ENCODE data around the gene CYP2C19.
"Not testable (repeated sequence)": the region's sequence is repeated elsewhere in the genome, so short reads cannot be mapped to it uniquely, and the experiment has no call there.

The CYP2C19 gene

DNA sequence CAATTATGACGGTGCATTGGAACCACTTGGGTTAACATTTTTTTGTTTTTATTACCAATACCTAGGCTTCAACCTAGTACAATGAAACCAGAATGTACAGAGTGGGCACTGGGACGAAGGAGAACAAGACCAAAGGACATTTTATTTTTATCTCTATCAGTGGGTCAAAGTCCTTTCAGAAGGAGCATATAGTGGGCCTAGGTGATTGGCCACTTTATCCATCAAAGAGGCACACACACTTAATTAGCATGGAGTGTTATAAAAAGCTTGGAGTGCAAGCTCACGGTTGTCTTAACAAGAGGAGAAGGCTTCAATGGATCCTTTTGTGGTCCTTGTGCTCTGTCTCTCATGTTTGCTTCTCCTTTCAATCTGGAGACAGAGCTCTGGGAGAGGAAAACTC is at the start of gene CYP2C19:
CYP2C19 (plus strand) TSS at position 289 of the 400 bp plus-strand sequence; CDS start at position 314, 25 bp downstream.
- no peak for DNase-seq

DNA sequence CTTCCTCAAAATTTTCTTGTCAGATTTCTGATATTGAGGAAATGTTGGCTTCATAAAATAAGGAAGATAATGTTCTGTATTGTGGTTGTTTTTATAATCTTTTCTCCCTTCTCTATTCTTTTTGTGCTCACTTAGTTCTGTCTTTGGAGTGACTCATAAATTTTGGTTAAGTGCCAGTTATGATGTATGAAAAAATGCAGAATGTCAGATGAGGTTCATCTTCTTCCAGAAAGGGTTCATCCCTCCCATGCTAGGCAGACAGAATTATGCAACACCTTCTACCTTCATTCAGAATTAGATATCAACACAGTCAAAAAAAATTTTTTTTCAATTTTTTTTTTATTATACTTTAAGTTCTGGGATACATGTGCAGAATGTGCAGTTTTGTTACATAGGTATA is 36.6 kb upstream of the CYP2C19 start:
- no peak for DNase-seq

DNA sequence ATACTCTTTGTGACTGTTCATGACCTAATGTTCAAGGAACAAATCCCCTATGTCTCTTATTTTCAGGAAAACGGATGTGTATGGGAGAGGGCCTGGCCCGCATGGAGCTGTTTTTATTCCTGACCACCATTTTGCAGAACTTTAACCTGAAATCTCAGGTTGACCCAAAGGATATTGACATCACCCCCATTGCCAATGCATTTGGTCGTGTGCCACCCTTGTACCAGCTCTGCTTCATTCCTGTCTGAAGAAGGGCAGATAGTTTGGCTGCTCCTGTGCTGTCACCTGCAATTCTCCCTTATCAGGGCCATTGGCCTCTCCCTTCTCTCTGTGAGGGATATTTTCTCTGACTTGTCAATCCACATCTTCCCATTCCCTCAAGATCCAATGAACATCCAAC is 27.3 kb upstream of the CYP2C19 start:
- DNase-seq, result no peak

DNA sequence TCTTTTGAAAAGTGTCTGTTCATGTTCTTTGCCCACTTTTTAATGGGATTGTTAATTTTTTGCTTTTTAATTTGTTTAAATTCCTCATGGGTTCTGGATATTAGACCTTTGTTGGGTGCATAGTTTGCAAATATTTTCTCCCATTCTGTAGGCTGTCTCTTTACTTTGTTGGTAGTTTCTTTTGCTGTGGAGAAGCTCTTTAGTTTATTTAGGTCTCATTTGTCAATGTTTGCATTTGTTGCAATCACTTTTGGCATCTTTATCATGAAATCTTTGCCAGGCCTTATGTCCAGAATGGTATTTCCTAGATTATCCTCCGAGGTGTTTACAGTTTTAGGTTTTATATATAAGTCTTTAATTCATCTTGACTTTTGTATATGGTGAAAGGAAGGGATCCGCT is 23.9 kb upstream of the CYP2C19 start:
- no peak for DNase-seq

DNA sequence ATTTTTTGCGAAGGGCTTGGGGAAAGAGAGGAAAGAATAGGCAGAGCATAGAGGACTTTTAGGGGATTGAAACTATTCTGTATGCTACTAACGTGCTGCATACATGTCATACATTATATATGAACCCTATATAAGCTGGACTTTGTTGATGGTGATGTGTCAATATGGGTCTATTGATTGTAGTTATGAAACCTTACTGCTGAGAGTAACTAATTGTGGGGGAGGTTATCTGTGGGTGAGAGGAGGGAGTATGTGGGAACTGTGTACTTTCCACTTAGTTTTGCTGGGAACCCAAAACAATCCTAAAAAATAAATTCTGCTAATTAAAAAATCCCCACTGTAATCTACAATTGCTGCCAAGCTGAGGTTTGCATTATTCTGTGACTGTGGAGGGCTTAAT is 15.3 kb upstream of the CYP2C19 start:
- DNase-seq, result no peak

DNA sequence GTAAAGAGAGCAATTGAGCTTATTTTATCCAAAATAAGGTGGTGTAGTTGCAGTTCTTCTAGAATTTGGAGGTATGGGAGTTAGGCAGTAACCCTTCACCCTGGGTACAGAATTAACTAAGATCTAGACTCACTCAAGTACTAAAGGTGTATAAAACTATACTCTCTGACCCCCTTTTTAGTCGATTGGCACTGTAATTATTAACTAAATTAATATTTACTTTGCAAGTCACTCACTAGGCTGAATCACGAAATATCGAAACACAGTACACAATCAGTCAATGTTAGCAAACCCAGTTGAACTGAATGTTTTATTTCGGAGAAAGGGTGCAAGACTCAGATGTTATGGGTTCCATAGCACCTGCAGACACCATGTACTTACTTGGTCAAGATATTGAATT is 14.6 kb upstream of the CYP2C19 start:
- DNase-seq, result no peak

DNA sequence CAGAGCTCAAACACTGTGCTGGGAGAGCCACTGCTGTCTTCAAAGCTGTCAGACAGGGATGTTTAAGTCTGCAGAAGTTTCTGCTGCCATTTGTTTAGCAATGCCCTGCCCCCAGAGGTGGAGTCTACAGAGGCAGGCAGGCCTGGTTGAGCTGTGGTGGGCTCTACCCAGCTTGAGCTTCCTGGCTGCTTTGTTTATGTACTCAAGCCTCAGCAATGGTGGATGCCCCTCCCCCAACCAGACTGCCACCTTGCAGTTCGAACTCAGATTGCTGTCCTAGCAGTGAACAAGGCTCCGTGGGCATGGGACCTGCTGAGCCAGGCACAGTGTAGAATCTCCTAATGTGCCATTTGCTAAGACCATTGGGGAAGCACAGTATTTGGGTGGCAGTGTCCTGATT is 4.6 kb upstream of the CYP2C19 start:
- no peak for DNase-seq

DNA sequence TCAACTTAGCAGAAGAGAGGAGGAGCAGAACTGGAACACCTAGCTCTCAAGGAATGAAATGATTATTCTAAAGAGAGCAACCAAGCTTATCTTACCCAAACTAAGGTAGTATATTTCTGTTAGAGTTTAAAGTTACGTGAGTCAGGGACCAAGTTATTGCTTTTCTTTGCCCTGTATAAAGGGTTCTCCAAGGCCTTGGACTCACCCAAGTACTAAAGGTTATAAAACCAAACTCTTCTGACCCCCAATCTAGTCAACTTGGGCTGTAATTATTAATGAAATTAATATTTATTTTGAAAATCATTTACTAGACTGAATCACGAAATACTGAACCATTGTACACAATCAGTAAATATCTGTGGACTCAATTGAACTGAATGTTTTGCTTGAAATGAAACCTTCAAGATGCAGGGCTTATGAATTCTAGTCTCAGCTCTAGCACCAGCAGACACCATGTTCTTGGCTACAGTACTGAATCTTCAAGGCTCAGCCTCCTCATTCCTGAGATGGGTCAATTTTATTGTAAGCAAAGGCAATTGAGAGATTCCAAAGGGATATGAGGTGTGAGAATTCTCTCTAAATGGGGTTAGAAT is 1.8 kb upstream of the CYP2C19 start:
- no peak for DNase-seq

DNA sequence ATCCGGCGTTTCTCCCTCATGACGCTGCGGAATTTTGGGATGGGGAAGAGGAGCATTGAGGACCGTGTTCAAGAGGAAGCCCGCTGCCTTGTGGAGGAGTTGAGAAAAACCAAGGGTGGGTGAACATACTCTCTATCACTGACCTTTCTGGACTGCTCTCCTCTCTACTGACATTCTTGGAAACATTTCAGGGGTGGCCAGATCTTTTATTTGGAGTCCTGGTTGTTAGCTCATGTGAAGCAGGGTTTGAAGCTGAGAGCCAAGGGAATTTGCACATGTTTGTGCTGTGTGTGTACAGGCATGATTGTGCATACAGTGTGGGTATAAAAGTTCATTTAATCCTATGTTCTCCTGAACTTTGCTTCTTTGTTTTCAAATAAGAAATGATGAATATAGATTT is 12.9 kb downstream of the CYP2C19 start:
- not testable (repeated sequence) for DNase-seq

DNA sequence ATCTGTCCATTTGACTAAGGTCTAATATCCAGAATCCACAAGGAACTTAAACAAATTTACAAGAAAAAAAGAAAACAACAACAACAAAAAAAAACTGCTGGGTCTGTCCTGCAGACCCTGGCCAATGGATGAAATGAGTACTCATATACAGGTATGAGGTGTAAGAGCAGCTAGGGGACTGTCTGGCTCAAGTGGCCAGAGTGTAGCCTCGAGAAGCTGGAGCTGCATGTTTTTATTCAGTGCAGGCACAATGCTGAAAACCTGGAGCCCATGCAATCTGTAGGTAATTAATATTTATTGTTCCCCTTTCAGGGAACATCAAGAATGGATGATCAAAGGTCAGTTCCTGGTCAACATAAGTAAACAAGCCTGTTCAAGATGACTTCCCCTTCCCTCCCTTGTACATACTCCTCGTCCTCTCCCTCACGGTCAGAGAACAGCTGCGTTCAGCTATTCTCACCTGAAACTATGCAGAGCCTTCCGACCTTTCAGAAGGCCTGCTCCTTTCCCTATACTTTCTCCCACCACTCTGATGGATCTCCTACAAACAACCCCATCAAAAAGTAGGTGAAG is 15.5 kb downstream of the CYP2C19 start:
- DNase-seq, result no peak

DNA sequence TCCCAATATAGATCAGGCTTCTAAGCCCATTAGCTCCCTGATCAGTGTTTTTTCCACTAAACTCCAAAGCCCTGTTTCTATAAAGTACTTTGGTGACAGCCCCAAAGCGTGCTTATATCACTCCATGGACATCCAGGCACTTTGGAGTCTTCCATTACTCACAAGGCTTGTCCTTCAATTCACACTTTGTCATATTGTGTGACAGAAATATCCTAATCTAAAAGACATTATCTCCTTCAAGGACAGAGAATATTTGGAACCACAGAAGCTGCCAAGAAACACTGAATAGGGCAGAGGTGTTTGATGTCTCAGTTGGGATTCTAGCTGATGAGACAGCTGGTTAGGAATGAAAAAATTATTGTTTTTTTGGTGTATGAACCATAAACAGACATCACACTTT is 18.4 kb downstream of the CYP2C19 start:
- no peak for DNase-seq

DNA sequence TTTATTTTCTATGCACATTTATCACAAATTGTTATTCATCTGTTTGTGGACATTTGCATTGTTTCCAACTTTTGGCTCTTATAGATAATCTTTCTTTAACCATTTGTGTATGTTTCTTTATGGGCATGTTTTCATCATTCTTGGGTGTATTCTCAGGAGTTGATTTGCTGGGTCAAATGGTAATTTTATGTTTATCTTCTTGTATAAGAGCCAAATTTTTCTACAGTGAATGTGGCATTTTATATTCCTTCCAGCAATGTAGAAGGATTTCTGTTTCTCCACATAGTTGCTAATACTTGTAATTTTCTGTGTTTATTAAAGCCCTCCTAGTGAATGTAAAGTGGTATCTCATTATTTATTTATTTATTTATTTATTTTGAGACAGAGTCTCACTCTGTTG is 21.8 kb downstream of the CYP2C19 start:
- DNase-seq, result no peak

DNA sequence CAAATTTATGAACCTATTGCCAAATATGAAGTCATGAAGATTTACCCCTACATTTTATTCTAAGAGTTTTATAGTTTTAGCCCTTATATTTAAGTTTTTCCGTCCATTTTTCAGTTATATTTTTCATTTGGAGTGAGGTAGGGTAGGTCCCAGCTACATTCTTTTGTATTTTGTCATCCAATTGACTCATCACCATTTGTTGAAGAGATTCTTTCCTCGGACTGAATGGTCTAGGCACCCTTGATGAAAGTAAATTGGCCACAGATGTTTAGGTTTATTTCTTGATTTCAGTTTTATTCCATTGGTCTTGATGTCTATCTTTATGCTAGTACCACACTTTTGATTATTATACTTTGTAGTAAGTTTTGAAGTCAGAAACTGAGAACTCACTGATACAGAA is 22.7 kb downstream of the CYP2C19 start:
- no peak for DNase-seq

DNA sequence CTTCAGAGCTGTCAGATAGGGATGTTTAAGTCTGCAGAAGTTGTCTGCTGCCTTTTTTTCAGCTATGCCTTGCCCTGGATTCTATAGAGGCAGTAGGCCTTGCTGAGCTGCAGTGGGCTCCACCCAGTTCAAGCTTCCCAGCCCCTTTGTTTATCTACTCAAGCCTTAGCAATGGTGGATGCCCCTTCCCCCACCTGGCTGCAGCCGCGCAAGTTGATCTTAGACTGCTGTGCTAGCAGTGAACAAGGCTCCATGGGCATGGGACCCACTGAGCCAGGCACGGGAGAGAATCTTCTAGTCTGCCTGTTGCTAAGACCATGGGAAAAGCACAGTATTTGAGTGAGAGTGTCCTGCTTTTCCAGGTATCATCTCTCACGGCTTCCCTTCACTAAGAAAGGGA is 38.1 kb downstream of the CYP2C19 start:
- not testable (repeated sequence) for DNase-seq

DNA sequence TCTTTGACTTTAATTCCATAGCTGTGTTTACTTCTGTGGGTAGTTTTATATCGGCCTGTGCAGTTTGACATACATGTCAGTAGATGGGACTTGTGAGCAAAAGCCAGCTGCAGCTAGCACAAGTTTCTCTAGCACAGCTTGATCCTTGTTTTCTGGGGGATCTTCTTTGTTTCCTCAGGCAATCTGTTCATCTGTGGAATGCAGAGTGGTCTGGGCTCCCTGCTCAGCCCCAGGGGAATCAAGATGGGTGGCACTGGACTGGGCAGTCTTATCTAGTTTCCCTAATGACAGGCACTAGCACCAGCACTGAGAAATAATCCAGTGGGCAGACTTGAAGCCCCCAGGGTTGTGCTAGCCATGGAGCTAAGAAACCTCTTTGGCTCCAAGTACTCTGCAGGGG is 40.8 kb downstream of the CYP2C19 start:
- DNase-seq, result no peak

DNA sequence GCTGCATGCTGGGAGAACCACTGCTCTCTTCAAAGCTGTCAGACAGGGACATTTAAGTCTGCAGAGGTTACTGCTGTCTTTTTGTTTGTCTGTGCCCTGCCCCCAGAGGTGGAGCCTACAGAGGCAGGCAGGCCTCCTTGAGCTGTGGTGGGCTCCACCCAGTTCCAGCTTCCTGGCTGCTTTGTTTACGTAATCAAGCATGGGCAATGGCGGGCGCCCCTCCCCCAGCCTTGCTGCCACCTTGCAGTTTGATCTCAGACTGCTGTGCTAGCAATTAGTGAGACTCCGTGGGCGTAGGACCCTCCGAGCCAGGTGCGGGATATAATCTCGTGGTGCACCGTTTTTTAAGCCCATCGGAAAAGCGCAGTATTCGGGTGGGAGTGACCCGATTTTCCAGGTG is 67.5 kb downstream of the CYP2C19 start:
- not testable (repeated sequence) for DNase-seq

DNA sequence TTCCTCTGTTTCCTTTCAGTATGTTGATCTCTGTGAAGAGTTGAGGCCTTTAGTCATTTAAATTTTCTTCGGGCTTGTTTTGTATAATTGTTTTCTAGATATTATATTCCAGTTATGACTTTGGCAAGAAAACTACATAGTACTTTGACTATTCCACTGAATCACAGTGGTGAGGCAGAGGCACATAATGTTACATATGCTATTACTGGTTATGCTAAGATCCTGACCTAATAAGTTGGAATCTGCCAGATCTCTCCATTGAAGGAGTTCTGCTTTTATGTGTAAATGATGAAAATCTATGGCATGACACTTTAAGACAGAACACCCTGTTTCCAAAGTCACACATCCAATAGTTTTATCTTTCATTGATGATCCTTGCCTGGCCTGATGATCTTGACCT is 83.7 kb downstream of the CYP2C19 start:
- no peak for DNase-seq

DNA sequence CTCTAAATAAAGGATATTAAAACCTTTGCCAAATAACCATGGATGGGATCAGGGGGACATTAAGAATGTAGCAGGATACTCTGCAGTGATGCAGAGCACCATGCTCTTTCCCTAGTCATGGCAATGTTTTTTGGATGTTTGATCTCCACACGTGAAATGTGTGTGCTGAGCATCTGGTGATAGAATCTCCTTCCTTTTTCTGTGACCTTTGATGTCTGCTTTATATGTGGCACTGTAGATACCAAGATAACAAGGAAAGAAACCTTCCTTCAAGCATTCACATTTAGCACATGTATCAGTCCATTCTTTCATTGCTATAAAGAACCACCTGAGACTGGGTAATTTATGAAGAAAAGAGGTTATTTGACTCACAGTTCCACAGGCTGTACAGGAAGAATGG is 88.3 kb downstream of the CYP2C19 start:
- DNase-seq, result no peak

DNA sequence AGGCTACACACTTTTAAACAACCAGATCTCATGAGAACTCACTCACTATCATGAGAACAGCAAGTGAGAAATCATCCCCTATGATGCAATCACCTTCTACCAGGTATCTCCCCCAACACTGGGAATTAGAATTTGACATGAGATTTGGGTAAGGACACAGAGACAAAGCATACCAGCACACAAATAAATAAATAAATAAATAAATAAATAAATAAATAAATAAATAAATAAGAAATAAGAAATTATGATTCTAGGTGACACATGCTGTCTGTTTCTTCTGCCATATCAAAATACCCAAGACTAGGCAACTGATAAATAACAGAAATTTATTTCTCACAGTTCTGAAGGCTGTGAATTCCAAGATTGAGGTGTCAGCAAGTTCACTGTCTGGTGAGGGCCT is 88.8 kb downstream of the CYP2C19 start:
- no peak for DNase-seq

DNA sequence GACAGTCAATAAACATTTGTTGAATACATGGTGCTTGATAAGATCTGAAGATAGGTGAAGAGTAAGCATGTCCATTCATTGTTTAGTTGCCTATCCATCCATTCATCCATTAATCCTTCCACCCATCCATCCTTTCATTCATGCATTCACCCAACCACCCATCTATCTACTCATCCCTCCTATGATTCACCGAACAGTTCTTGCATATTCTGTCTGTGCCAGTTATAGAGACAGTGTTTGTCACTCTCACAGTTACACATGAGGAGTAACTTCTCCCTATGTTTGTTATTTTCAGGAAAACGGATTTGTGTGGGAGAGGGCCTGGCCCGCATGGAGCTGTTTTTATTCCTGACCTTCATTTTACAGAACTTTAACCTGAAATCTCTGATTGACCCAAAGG is 90.0 kb downstream of the CYP2C19 start:
- no peak for DNase-seq

DNA sequence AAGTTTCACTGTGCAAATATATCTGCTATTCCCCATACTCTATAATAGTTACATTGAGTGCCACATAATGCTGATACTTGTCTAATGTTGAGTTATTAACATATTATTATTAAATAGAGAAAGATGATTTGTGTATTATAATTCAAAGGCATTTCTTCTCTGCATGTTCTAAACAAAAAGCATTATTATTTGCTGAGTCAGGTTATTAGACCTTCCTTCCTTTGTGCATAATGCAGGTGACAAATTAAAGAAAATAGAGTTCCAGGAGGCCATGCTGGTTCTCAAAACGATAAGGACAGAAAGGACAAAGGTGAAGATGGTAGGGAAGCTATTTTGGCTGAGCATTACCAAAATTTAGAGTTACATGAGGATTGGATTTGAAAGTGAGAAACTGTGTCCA is 90.6 kb downstream of the CYP2C19 start:
- DNase-seq, result no peak

DNA sequence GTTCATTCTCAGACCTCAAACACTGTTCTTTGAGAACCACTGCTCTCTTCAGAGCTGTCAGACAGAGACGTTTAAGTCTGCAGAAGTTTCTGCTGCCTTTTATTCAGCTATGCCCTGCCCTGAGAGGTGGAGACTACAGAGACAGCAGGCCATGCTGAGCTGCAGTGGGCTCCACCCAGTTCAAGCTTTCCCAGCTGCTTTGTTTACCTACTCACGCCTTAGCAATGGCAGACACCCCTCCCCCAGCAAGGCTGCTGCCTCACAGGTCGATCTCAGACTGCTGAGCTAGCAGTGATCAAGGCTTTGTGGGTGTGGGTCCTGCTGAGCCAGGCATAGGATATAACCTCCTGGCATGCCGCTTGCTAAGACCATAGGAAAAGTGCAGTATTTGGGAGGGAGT is 95.5 kb downstream of the CYP2C19 start:
- DNase-seq, result no peak

DNA sequence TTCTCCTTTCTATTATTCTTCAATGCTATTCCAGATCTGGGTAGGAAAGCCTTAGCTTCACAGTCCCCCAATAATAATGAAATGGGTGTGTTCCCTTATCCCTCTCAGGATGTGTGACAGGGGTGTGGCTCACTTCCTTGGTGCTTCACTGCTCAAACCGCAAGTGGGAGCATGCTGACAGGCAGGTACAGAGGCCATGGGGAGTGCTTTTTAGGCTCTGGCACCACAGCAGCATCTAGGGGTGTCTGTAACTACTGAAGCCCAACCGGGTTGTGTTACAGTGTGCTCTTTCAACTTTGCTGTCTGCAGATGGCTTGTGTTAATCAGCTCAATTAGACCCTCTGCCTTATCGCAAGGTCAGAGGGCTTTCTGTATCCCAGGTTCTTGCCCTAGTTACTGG is 96.6 kb downstream of the CYP2C19 start:
- DNase-seq, result no peak

DNA sequence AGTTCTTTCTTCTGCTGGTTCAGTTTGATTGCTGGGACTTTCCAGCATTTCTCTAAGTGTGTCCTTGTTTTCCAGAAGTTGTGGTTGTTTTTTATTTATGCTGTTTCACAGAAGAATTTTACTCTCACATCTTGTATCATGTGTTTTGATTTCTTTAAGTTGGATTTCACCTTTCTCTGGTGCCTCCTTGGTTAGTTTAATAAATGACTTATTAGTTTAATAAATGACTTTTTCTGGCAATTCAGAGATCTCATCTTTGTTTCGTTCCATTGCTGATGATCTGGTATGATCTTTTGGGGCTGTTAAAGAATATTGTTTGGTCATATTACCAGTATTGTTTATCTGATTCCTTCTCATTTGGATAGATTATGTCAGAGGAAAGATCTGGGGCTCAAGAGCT is 116.2 kb downstream of the CYP2C19 start:
- no peak for DNase-seq

DNA sequence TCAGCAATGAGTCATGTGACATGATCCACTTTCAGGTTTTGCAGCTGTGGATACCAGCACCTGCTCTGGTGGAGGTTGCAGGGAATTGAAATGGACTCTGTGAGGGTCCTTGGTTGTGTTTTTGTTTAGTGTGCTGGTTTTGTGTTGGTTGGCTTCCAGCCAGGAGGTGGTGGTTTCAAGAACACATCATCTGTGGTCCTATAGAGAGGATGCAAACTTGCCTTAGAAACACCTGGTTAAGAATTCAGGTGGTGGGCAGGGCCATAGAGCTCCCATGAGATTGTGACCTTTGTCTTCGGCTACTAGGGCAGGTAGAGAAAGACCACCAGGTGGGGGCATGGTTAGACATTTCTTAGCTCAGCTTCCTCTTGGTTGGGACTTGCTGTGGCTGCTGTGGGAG is 116.7 kb downstream of the CYP2C19 start:
- no peak for DNase-seq

DNA sequence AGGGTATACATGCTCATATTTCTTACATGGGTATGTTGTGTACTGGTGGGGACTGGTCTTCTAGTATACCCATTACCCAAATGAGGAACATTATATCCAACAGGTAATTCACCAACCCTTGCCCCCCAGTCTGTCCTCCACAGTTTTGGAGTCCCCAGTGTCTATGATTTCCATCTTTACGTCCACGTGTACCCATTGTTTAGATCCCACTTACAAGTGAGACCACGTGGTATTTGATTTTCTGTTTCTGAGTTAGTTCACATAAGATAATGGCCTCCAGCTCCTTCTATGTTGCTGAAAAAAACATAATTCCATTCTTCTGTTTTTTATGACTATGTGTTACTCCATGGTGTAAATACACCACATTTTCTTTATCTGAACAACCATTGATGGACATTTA is 126.6 kb downstream of the CYP2C19 start:
- no peak for DNase-seq

All from NK-92 treated with Interleukin-12 subunit alpha and Interleukin-12 subunit beta, amount 100 ng/mL, for 24 hours (cell line).